ENCODE results near the gene LLCFC1.

The LLCFC1 gene

GRCh38 chr7:142939226-142939910 lies at the start of gene LLCFC1:
TSS of gene LLCFC1 (plus strand) at chr7:142939484. CDS start at chr7:142939622, 138 bp downstream.
- DNase-seq, result no peak

GRCh38 chr7:142889816-142890215 lies 49.5 kb upstream of the LLCFC1 start:
- DNase-seq, result no peak

GRCh38 chr7:142890874-142891485 lies 48.3 kb upstream of the LLCFC1 start:
- DNase-seq, result no peak

- no peak for DNase-seq
Measured at GRCh38 chr7:142891490-142892082, 47.7 kb upstream of the LLCFC1 start.

- no peak for DNase-seq
Measured at GRCh38 chr7:142892951-142893350, 46.3 kb upstream of the LLCFC1 start.

- DNase-seq, result no peak
Measured at GRCh38 chr7:142894112-142894984, 44.9 kb upstream of the LLCFC1 start.

- DNase-seq, result no peak
Measured at GRCh38 chr7:142894985-142895593, 44.2 kb upstream of the LLCFC1 start.

- DNase-seq, result no peak
Measured at GRCh38 chr7:142896151-142896550, 43.1 kb upstream of the LLCFC1 start.

GRCh38 chr7:142896741-142897379 lies 42.4 kb upstream of the LLCFC1 start:
- no peak for DNase-seq

- no peak for DNase-seq
Measured at GRCh38 chr7:142897691-142898090, 41.6 kb upstream of the LLCFC1 start.

GRCh38 chr7:142898377-142899170 lies 40.7 kb upstream of the LLCFC1 start:
- DNase-seq, result no peak

GRCh38 chr7:142899661-142900060 lies 39.6 kb upstream of the LLCFC1 start:
- DNase-seq, result no peak

GRCh38 chr7:142901426-142902259 lies 37.6 kb upstream of the LLCFC1 start:
- DNase-seq, result no peak

- DNase-seq, result no peak
Measured at GRCh38 chr7:142904128-142904527, 35.2 kb upstream of the LLCFC1 start.

- no peak for DNase-seq
Measured at GRCh38 chr7:142905759-142906158, 33.5 kb upstream of the LLCFC1 start.

GRCh38 chr7:142906643-142907042 lies 32.6 kb upstream of the LLCFC1 start:
- DNase-seq, result no peak

- DNase-seq, result no peak
Measured at GRCh38 chr7:142908290-142908689, 31.0 kb upstream of the LLCFC1 start.

- no peak for DNase-seq
Measured at GRCh38 chr7:142908921-142909890, 30.1 kb upstream of the LLCFC1 start.

- DNase-seq, result no peak
Measured at GRCh38 chr7:142910031-142910433, 29.3 kb upstream of the LLCFC1 start.
